GM10847 (cell line): ENCODE data around the gene IPO9.

Source experiments
- POLR2A ChIP-seq: IDR thresholded peaks from 2 replicates; pipeline ENCODE4 v1.6.1; 2011; ENCODE audit not compliant: insufficient read length; ENCODE audit errors: extremely low read depth

Gene IPO9

GRCh38 chr1:201828820-201829774, at the start of gene IPO9:
IPO9 (plus strand) TSS chr1:201829157; CDS start chr1:201829210, 53 bp downstream.
- peak; percentile 74 for TF ChIP-seq POLR2A

- no peak for TF ChIP-seq POLR2A
These were observed 49.5 kb upstream of the IPO9 start for GRCh38 chr1:201779351-201779880.

- TF ChIP-seq POLR2A = no peak
These were observed 48.0 kb upstream of the IPO9 start for GRCh38 chr1:201780952-201781351.

- TF ChIP-seq POLR2A = no peak
These were observed 47.5 kb upstream of the IPO9 start for GRCh38 chr1:201781437-201781836.

GRCh38 chr1:201782353-201782752, 46.6 kb upstream of the IPO9 start:
- no peak for TF ChIP-seq POLR2A

- TF ChIP-seq POLR2A = no peak
These were observed 45.9 kb upstream of the IPO9 start for GRCh38 chr1:201783058-201783457.

- no peak for TF ChIP-seq POLR2A
These were observed 45.4 kb upstream of the IPO9 start for GRCh38 chr1:201783572-201783971.

GRCh38 chr1:201785291-201785690, 43.7 kb upstream of the IPO9 start:
- TF ChIP-seq POLR2A = no peak

- no peak for TF ChIP-seq POLR2A
These were observed 42.1 kb upstream of the IPO9 start for GRCh38 chr1:201786824-201787223.

GRCh38 chr1:201788296-201788695, 40.7 kb upstream of the IPO9 start:
- no peak for TF ChIP-seq POLR2A

- no peak for TF ChIP-seq POLR2A
These were observed 39.7 kb upstream of the IPO9 start for GRCh38 chr1:201789245-201789644.

- TF ChIP-seq POLR2A = no peak
These were observed 38.7 kb upstream of the IPO9 start for GRCh38 chr1:201790261-201790660.

GRCh38 chr1:201791051-201791778, 37.7 kb upstream of the IPO9 start:
- no peak for TF ChIP-seq POLR2A

- no peak for TF ChIP-seq POLR2A
These were observed 37.2 kb upstream of the IPO9 start for GRCh38 chr1:201791779-201792173.

GRCh38 chr1:201792534-201793305, 36.2 kb upstream of the IPO9 start:
- no peak for TF ChIP-seq POLR2A

GRCh38 chr1:201793306-201793925, 35.5 kb upstream of the IPO9 start:
- no peak for TF ChIP-seq POLR2A
